SK-N-SH (cell line): ENCODE data around the gene PWWP2B. TPM values are rescaled to one million over a fixed set of nuclear protein-coding genes. Genes with fewer than 3 reads are reported as not detected.
A peak's percentile ranks its signal among the peaks of the same experiment; 100 is the strongest.

ENCODE experiments used
- EZH2phosphoT487 ChIP-seq: fragments of 200-600 bp; sonication (generic); IDR thresholded peaks from 2 replicates; pipeline ENCODE4 v1.6.1; 2017; ENCODE audit warnings: low read depth, mixed run types, mild to moderate bottlenecking, antibody characterized with exemption, moderate library complexity, borderline replicate concordance
- FOSL2 ChIP-seq: IDR thresholded peaks from 2 replicates; pipeline ENCODE4 v1.4.0; 2012; ENCODE audit warnings: low read depth, mild to moderate bottlenecking, moderate library complexity, borderline replicate concordance
- GABPA ChIP-seq: IDR thresholded peaks from 2 replicates; pipeline ENCODE4 v1.4.0; 2012; ENCODE audit warnings: low read depth, mild to moderate bottlenecking
- GATA2 ChIP-seq: sonication (generic); formaldehyde crosslinking; IDR thresholded peaks from 2 replicates; pipeline ENCODE4 v1.5.0; 2020; ENCODE audit warnings: mild to moderate bottlenecking, missing genetic modification reagents
- JUND ChIP-seq: IDR thresholded peaks from 2 replicates; pipeline ENCODE4 v1.4.0; 2012
- MEF2A ChIP-seq: IDR thresholded peaks from 2 replicates; pipeline ENCODE4 v1.4.0; 2012; ENCODE audit warnings: low read depth, borderline replicate concordance
- MXI1 ChIP-seq: IDR thresholded peaks from 2 replicates; pipeline ENCODE4 v1.6.1; 2012; ENCODE audit warnings: mild to moderate bottlenecking, low read depth, low read length, improper control_type of control experiment
- NFIC ChIP-seq: IDR thresholded peaks from 2 replicates; pipeline ENCODE4 v1.4.0; 2012; ENCODE audit warnings: borderline replicate concordance
- NRF1 ChIP-seq: IDR thresholded peaks from 2 replicates; pipeline ENCODE4 v1.6.1; 2012; ENCODE audit warnings: low read depth, mild to moderate bottlenecking, low read length
- POLR2AphosphoS5 ChIP-seq: IDR thresholded peaks from 2 replicates; pipeline ENCODE4 v1.6.1; 2012; ENCODE audit warnings: low read depth, low read length
- RFX5 ChIP-seq: IDR thresholded peaks from 2 replicates; pipeline ENCODE4 v1.6.1; 2012; ENCODE audit warnings: mild to moderate bottlenecking, improper control_type of control experiment, low read length
- SIN3A ChIP-seq: IDR thresholded peaks from 2 replicates; pipeline ENCODE4 v1.6.1; 2012; ENCODE audit warnings: low read depth, mild to moderate bottlenecking, low read length, moderate library complexity, borderline replicate concordance
- SMC3 ChIP-seq: IDR thresholded peaks from 2 replicates; pipeline ENCODE4 v1.6.1; 2012; ENCODE audit warnings: low read depth, low read length, improper control_type of control experiment
- TAF1 ChIP-seq: IDR thresholded peaks from 2 replicates; pipeline ENCODE4 v1.6.1; 2012; ENCODE audit warnings: low read depth, mild to moderate bottlenecking, low read length, moderate library complexity, borderline replicate concordance
- TCF12 ChIP-seq: IDR thresholded peaks from 2 replicates; pipeline ENCODE4 v1.4.0; 2012
- TEAD4 ChIP-seq: IDR thresholded peaks from 2 replicates; pipeline ENCODE4 v1.4.0; 2012; ENCODE audit warnings: mild to moderate bottlenecking, borderline replicate concordance; ENCODE audit not compliant: insufficient read depth
- YY1 ChIP-seq: IDR thresholded peaks from 2 replicates; pipeline ENCODE4 v1.4.0; 2012; ENCODE audit warnings: low read depth, mild to moderate bottlenecking
- polyA plus RNA-seq, 3 experiments: library from polyadenylated mRNA; depleted of rRNA; stranded (reverse); fragments of >200 nt; gene quantifications; 2 replicates each; pipeline ENCODE4 v1.2.3, GENCODE V29; 2012
- TF ChIP-seq, protein P1 (sequence below): IDR thresholded peaks from 2 replicates; pipeline ENCODE4; 2012
- TF ChIP-seq, protein P2 (sequence below): IDR thresholded peaks from 2 replicates; pipeline ENCODE4 v1.4.0; 2012; ENCODE audit warnings: low read depth
- TF ChIP-seq, protein P3 (sequence below): fragments of 150-350 bp; IDR thresholded peaks from 2 replicates; pipeline ENCODE4 v1.6.1; 2016; ENCODE audit warnings: mild to moderate bottlenecking, low read depth, low read length
- TF ChIP-seq, protein P4 (sequence below): IDR thresholded peaks from 2 replicates; pipeline ENCODE4 v1.4.0; 2012; ENCODE audit warnings: low read depth, borderline replicate concordance
- TF ChIP-seq, protein P5 (sequence below): IDR thresholded peaks from 2 replicates; pipeline ENCODE4 v1.6.1; 2012; ENCODE audit warnings: mild to moderate bottlenecking, low read depth, low read length, moderate library complexity

The PWWP2B gene
- polyA plus RNA-seq, 1 of the 3 experiments (the other 2 are of a cell fraction) = 2.4 TPM

DNA sequence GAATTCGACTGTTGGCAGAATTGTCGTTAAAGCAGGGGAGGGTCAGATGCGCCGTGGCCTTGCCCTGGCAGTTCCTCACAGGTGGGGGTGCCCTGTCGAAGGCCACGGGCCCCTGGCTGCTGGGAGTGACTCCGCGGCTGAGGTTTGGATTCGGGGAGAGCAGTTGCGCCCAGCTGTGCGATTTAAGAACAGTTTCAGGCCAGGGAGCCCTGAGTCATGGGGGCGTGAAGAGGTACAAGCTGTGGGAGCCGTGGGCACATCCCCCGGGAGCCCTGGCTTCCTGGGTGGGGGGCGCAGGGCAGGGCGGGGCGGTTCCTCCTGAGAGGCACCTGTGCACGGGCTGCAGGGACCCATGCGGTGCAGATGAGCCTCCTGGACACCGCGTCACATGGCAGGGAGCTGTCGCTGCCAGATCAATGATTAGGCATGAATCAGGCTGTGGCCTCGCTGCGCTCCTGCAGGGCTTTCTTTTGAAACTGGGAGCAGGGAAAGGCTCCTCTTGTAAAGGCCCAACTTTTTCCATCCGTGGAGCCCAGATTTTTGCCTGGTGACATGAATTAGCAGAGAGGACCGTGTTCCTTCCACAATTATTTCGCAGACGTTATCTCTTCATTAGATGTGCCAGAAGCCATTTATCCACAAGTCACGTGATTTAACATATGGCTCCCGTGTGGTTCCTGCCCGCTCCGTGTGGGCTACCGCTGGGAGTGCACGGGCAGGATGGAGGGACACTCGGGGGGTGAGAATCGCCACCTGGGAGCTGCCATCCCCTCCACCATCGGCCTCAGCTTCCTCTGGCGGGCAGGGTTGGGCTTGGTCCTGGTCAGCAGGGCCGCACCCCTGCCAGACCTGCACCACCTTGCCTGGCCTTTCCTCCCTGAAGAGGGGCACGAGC, 918 bp downstream of the PWWP2B start (continued):
- TF ChIP-seq EZH2phosphoT487 (no peak), NFIC (no peak), MEF2A (no peak), TAF1 (no peak), JUND (no peak), GABPA (no peak), NRF1 (no peak), RFX5 (no peak), YY1 (no peak), MXI1 (peak; percentile 92), SIN3A (no peak), POLR2AphosphoS5 (no peak), GATA2 (CRISPR knock-in tag) (peak; percentile 82), TEAD4 (no peak), FOSL2 (peak; percentile 2; the same call in 1 of the 2 replicates), SMC3 (no peak), TCF12 (peak; percentile 21; the same call in 1 of the 2 replicates)
- TF ChIP-seq, protein P1, sequence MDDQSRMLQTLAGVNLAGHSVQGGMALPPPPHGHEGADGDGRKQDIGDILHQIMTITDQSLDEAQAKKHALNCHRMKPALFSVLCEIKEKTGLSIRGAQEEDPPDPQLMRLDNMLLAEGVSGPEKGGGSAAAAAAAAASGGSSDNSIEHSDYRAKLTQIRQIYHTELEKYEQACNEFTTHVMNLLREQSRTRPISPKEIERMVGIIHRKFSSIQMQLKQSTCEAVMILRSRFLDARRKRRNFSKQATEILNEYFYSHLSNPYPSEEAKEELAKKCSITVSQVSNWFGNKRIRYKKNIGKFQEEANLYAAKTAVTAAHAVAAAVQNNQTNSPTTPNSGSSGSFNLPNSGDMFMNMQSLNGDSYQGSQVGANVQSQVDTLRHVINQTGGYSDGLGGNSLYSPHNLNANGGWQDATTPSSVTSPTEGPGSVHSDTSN = no peak
- TF ChIP-seq, protein P2, sequence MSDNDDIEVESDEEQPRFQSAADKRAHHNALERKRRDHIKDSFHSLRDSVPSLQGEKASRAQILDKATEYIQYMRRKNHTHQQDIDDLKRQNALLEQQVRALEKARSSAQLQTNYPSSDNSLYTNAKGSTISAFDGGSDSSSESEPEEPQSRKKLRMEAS = peak; percentile 71
- TF ChIP-seq, protein P3, sequence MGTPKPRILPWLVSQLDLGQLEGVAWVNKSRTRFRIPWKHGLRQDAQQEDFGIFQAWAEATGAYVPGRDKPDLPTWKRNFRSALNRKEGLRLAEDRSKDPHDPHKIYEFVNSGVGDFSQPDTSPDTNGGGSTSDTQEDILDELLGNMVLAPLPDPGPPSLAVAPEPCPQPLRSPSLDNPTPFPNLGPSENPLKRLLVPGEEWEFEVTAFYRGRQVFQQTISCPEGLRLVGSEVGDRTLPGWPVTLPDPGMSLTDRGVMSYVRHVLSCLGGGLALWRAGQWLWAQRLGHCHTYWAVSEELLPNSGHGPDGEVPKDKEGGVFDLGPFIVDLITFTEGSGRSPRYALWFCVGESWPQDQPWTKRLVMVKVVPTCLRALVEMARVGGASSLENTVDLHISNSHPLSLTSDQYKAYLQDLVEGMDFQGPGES = no peak
- TF ChIP-seq, protein P4, sequence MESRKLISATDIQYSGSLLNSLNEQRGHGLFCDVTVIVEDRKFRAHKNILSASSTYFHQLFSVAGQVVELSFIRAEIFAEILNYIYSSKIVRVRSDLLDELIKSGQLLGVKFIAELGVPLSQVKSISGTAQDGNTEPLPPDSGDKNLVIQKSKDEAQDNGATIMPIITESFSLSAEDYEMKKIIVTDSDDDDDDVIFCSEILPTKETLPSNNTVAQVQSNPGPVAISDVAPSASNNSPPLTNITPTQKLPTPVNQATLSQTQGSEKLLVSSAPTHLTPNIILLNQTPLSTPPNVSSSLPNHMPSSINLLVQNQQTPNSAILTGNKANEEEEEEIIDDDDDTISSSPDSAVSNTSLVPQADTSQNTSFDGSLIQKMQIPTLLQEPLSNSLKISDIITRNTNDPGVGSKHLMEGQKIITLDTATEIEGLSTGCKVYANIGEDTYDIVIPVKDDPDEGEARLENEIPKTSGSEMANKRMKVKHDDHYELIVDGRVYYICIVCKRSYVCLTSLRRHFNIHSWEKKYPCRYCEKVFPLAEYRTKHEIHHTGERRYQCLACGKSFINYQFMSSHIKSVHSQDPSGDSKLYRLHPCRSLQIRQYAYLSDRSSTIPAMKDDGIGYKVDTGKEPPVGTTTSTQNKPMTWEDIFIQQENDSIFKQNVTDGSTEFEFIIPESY = no peak
- TF ChIP-seq, protein P5, sequence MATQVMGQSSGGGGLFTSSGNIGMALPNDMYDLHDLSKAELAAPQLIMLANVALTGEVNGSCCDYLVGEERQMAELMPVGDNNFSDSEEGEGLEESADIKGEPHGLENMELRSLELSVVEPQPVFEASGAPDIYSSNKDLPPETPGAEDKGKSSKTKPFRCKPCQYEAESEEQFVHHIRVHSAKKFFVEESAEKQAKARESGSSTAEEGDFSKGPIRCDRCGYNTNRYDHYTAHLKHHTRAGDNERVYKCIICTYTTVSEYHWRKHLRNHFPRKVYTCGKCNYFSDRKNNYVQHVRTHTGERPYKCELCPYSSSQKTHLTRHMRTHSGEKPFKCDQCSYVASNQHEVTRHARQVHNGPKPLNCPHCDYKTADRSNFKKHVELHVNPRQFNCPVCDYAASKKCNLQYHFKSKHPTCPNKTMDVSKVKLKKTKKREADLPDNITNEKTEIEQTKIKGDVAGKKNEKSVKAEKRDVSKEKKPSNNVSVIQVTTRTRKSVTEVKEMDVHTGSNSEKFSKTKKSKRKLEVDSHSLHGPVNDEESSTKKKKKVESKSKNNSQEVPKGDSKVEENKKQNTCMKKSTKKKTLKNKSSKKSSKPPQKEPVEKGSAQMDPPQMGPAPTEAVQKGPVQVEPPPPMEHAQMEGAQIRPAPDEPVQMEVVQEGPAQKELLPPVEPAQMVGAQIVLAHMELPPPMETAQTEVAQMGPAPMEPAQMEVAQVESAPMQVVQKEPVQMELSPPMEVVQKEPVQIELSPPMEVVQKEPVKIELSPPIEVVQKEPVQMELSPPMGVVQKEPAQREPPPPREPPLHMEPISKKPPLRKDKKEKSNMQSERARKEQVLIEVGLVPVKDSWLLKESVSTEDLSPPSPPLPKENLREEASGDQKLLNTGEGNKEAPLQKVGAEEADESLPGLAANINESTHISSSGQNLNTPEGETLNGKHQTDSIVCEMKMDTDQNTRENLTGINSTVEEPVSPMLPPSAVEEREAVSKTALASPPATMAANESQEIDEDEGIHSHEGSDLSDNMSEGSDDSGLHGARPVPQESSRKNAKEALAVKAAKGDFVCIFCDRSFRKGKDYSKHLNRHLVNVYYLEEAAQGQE = no peak
